ENCODE measurements around the gene C10orf90. TPM values are rescaled to one million over a fixed set of nuclear protein-coding genes. Genes with fewer than 3 reads are reported as not detected.

Gene C10orf90
- total RNA-seq, 1 experiment from 2014 or later: not detected

- Mint-ChIP-seq H3K4me3 (ENCODE audit: unreplicated experiment) (no peak overlapping the region), H3K4me1 (ENCODE audit: insufficient read depth, unreplicated experiment) (peaks cover 5% of the 10 kb centered on the region), H3K9me3 (ENCODE audit: unreplicated experiment) (no peaks in the 10 kb centered on the region), H3K27me3 (ENCODE audit: insufficient read depth, unreplicated experiment) (peaks cover 17% of the 10 kb centered on the region), H3K27ac (ENCODE audit: low read depth, unreplicated experiment) (no peak overlapping the region), H3K36me3 (ENCODE audit: insufficient read depth, unreplicated experiment) (peaks cover 6% of the 10 kb centered on the region)
- intact Hi-C loops (cut with micrococcal nuclease): no loop called here
- DNase-seq (ENCODE audit: unreplicated experiment): no peak
- TF ChIP-seq CTCF (IDR thresholded peaks at IDR 0.05; ENCODE audit: unreplicated experiment): no peak
- CTCF ChIA-PET: interaction anchor here (0.7 to 1.5 kb wide), 2 partner anchors 352 to 543 kb away, joined by 3 to 6 read pairs; no protein-coding TSS in a partner anchor
- BruUV-seq (replicated peaks): no TSS peak
- POLR2A ChIA-PET: no interaction called here
Measured at GRCh38 chr10:126525326-126525725, 145.2 kb downstream of the C10orf90 start.

- no peaks in the 10 kb centered on the region for H3K9me3 Mint-ChIP-seq (ENCODE audit: unreplicated experiment)
- no peak for TF ChIP-seq CTCF (IDR thresholded peaks at IDR 0.05; ENCODE audit: unreplicated experiment)
- no peak for DNase-seq (ENCODE audit: unreplicated experiment)
- peaks cover 5% of the 10 kb centered on the region for H3K4me1 Mint-ChIP-seq (ENCODE audit: insufficient read depth, unreplicated experiment)
- no peak overlapping the region for H3K4me3 Mint-ChIP-seq (ENCODE audit: unreplicated experiment)
- intact Hi-C loops (cut with micrococcal nuclease): no loop called here
- H3K36me3 Mint-ChIP-seq (ENCODE audit: insufficient read depth, unreplicated experiment): peaks cover 6% of the 10 kb centered on the region
- POLR2A ChIA-PET: no interaction called here
- no peak overlapping the region for H3K27ac Mint-ChIP-seq (ENCODE audit: low read depth, unreplicated experiment)
- peaks cover 13% of the 10 kb centered on the region for H3K27me3 Mint-ChIP-seq (ENCODE audit: insufficient read depth, unreplicated experiment)
- CTCF ChIA-PET: interaction anchor here (0.7 to 1.5 kb wide), 2 partner anchors 353 to 542 kb away, joined by 3 to 6 read pairs; no protein-coding TSS in a partner anchor
- no TSS peak for BruUV-seq (replicated peaks)
Measured at GRCh38 chr10:126524526-126524925, 146.0 kb downstream of the C10orf90 start.

DNA sequence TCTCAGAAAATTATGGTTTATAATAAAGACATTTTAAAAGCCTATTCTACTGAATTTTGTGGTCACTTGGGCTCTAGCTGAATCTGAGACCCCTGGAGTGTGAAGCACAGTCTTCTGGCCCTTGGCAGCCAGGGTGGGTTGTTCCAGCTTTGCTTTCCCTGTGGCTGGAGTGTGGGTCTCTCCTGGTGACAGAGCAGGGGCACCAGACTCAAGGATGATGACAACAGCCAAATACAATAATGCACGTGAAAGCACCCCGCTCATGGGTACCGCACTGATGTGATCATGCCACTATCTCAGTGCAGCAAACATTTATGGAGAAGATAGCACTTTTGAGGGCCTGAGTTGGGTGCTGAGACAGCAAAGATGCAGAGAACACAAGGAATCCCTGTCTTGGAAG is 147.4 kb downstream of the C10orf90 start:
- no TSS peak for BruUV-seq (replicated peaks)
- Mint-ChIP-seq H3K4me3 (ENCODE audit: unreplicated experiment) (no peak overlapping the region), H3K9me3 (ENCODE audit: unreplicated experiment) (no peaks in the 10 kb centered on the region), H3K36me3 (ENCODE audit: insufficient read depth, unreplicated experiment) (peaks cover 4% of the 10 kb centered on the region), H3K27ac (ENCODE audit: low read depth, unreplicated experiment) (no peak overlapping the region), H3K27me3 (ENCODE audit: insufficient read depth, unreplicated experiment) (peaks cover 6% of the 10 kb centered on the region), H3K4me1 (ENCODE audit: insufficient read depth, unreplicated experiment) (peaks cover 17% of the 10 kb centered on the region)
- ChIA-PET CTCF (no interaction called here), POLR2A (no interaction called here)
- intact Hi-C loops (cut with micrococcal nuclease): no loop called here
- DNase-seq (ENCODE audit: unreplicated experiment): no peak
- no peak for TF ChIP-seq CTCF (IDR thresholded peaks at IDR 0.05; ENCODE audit: unreplicated experiment)

- DNase-seq (ENCODE audit: unreplicated experiment): peak; percentile 48
Measured at GRCh38 chr10:126521399-126521798, 149.1 kb downstream of the C10orf90 start.

More at GRCh38 chr10:126521399-126521798, 149.1 kb downstream of the C10orf90 start:
- TF ChIP-seq CTCF (IDR thresholded peaks at IDR 0.05; ENCODE audit: unreplicated experiment): no peak
- Mint-ChIP-seq H3K27ac (ENCODE audit: low read depth, unreplicated experiment) (no peak overlapping the region), H3K9me3 (ENCODE audit: unreplicated experiment) (no peaks in the 10 kb centered on the region), H3K27me3 (ENCODE audit: insufficient read depth, unreplicated experiment) (no peaks in the 10 kb centered on the region), H3K4me1 (ENCODE audit: insufficient read depth, unreplicated experiment) (peaks cover 17% of the 10 kb centered on the region), H3K36me3 (ENCODE audit: insufficient read depth, unreplicated experiment) (no peaks in the 10 kb centered on the region), H3K4me3 (ENCODE audit: unreplicated experiment) (no peak overlapping the region)
- BruUV-seq (replicated peaks): no TSS peak
- CTCF ChIA-PET: interaction anchor here (0.8 kb wide), 2 partner anchors 18 to 44 kb away, joined by 3 read pairs; no protein-coding TSS in a partner anchor
- POLR2A ChIA-PET: no interaction called here
- intact Hi-C loops (cut with micrococcal nuclease): no loop called here
